GM12801 (cell line): ENCODE results near the gene ASCL3.

ENCODE experiments used
- TF ChIP-seq, protein P1 (sequence below): IDR thresholded peaks from one replicate; pipeline ENCODE4 v1.5.1; 2011; ENCODE audit warnings: control low read depth; ENCODE audit not compliant: insufficient read length; ENCODE audit errors: extremely low read depth

ASCL3 gene

DNA sequence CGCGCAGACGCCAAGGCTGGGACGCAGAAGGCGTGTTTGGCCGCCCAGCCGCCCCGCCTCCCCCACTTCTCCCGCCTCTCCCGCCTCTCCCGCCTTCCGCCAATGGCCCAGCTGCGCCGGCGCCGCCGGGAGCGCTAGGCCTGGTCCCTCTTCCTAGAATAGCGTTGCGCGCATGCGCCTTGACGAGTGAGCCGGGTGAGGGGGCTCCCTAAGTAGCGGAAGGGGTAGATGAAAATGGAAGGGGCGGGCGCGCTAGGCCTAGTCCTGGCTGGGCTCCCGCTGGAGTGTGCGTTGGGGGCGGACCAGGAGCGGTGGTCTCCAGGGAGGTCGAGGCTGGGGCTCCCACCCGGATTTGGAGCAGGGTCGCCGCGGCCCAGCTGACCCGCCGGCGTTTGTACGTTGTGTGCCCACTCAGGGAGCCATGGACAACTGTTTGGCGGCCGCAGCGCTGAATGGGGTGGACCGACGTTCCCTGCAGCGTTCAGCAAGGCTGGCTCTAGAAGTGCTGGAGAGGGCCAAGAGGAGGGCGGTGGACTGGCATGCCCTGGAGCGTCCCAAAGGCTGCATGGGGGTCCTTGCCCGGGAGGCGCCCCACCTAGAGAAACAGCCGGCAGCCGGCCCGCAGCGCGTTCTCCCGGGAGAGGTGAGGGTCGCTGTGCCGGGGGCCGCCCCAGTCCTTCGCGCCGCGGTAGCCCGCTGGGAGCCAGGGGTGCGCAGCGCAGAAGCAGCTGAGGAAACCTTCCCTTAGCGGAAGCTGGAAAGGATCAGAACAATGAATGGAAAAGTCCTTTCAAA is 31.6 kb downstream of the ASCL3 start, which contains the start of gene AKIP1:
Gene AKIP1 (plus strand): TSS at position 161 of the 795 bp plus-strand sequence. CDS start 261 bp downstream, at position 422.
- TF ChIP-seq, protein P1, sequence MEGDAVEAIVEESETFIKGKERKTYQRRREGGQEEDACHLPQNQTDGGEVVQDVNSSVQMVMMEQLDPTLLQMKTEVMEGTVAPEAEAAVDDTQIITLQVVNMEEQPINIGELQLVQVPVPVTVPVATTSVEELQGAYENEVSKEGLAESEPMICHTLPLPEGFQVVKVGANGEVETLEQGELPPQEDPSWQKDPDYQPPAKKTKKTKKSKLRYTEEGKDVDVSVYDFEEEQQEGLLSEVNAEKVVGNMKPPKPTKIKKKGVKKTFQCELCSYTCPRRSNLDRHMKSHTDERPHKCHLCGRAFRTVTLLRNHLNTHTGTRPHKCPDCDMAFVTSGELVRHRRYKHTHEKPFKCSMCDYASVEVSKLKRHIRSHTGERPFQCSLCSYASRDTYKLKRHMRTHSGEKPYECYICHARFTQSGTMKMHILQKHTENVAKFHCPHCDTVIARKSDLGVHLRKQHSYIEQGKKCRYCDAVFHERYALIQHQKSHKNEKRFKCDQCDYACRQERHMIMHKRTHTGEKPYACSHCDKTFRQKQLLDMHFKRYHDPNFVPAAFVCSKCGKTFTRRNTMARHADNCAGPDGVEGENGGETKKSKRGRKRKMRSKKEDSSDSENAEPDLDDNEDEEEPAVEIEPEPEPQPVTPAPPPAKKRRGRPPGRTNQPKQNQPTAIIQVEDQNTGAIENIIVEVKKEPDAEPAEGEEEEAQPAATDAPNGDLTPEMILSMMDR: no peak

DNA sequence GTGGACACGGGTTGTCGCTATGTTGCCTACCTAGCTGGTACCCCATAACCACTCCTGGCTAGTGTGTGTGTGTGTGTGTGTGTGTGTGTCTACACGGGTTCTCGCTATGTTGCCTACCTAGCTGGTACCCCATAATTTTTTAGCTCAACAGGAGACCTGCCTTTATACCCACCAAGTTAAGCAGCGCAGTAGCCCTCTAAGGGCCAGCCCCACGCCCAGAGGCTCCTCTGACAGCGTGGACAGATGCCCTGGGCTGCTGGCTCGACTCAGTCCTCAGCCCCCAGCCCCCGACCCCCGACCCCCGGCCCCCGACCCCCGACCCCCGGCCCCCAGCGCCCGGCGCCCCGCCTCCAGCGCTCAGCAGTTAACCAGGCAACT is 32.2 kb downstream of the ASCL3 start:
- TF ChIP-seq, protein P1: no peak

DNA sequence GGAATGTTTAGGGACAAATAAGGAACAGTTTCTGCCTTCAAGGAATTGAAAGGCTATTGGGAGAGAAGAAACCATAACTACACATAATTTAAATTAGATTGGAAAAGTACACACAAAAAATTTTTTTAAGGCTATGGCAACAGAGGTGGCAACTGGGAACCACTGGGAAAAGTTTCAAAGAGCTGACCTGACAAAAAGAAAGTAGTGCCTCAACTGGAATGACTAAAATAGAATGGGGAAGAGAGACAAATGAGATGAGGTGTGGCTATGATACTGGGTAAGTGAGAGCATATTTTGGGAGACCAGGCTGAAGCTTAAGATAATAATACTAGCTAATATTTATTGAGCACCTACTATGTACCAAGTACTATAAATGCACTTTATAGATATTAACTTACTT is 34.7 kb downstream of the ASCL3 start:
- TF ChIP-seq, protein P1: no peak

DNA sequence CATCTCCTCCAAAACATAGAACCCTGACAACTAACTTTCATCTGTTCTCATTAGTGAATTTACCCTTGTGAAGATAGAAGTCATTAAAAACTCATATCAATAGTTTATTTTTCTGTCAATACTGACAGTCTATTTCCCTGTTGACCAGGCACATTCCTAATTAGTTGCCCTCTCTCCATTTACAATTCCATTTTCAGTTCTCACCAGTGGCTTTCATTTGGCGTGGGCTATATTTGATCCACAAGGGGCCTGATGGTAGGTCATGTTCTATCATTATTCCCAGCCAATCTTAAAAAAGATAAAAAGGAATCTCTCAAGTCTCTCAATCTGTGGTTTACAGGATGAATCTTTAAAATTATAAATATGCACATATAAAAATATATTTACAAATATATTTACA is 35.7 kb downstream of the ASCL3 start:
- TF ChIP-seq, protein P1: no peak

DNA sequence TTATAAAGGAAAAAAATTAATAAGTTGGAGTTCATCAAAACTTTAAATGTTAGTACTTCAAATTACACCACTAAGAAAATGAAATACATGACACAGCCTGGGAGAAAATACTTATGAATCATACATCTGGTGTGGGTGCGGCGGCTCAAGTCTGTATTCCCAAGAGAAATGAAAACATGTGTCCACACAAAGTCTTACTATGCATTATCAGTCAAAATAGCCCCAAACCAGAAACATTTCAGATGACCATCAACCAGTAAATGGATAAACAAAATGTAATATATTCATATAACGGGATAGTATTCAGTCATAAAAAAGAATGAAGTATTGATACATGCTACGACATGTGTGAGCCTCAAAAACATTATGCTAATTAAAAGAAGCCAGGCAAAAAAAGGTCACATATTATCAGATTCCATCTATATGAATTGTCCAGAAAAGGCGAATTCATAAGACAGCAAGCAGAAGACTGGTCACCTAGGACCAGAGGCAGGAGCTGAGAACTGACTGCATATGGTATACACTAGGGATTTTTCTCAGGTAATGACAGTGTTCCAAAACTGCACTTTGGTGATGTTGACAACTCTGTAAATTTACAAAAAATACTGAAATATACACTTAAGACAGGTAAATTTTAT is 37.2 kb downstream of the ASCL3 start:
- TF ChIP-seq, protein P1: no peak

DNA sequence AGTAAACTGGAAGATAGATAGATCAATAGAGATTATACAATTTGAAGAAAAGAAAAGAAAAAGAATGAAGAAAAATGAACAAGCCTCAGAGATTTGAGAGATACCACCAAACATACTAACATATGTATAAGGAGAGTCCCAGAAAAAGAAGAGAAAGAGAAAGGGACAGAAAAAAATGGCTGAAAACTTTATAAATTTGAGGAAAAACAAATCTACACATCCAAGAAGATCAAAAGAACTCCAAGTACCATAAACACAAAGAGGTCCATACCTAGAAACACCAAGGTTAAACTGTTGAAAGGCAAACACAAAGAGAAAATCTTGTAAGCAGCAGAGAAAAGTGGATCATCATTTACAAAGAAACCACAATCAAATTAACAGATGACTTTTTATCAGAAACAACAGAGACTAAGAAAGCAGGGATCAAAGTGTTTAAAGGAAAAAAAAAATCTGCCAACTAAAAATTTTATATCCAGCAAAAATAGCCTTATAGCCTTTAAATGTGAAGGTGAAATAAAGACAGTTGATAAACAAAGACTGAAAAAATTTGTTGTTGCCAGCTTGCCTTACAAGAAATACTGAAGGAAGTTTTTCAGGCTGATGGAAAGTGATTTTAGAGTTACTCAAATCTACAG is 43.6 kb downstream of the ASCL3 start:
- TF ChIP-seq, protein P1: no peak
